Activated naive CD4-positive, alpha-beta T cell treated with anti-CD3 and anti-CD28 coated beads, Interleukin-2, amount 10 ng/mL, durations not matched to agents 7 days and 5 days (primary cell): ENCODE measurements around the gene ZNF365.

Source experiments
- CTCF ChIA-PET: fragments of 350-600 bp; sonication (Branson Sonifier 250); formaldehyde crosslinking; loops from one replicate; lab custom pipeline; 2021; ENCODE audit warnings: antibody characterized with exemption; lab: Charles Lee
- DNase-seq: peaks from one replicate; pipeline ENCODE4 v3.0.0-alpha.2; 2020
- H3K27ac Mint-ChIP-seq: one replicate; pipeline ENCODE4 v1.8.0; 2021; ENCODE audit warnings: mild to moderate bottlenecking, moderate library complexity, mixed read lengths
- H3K27me3 Mint-ChIP-seq: one replicate; pipeline ENCODE4 v1.8.0; 2021; ENCODE audit warnings: mild to moderate bottlenecking, mixed read lengths
- H3K36me3 Mint-ChIP-seq: one replicate; pipeline ENCODE4 v1.8.0; 2021; ENCODE audit warnings: mixed read lengths
- H3K4me1 Mint-ChIP-seq: one replicate; pipeline ENCODE4 v1.8.0; 2021; ENCODE audit warnings: mixed read lengths
- H3K4me3 Mint-ChIP-seq: one replicate; pipeline ENCODE4 v1.8.0; 2021; ENCODE audit warnings: mild to moderate bottlenecking, moderate library complexity, mixed read lengths
- H3K9me3 Mint-ChIP-seq: one replicate; pipeline ENCODE4 v1.8.0; 2021; ENCODE audit warnings: mixed read lengths

ZNF365 gene

DNA sequence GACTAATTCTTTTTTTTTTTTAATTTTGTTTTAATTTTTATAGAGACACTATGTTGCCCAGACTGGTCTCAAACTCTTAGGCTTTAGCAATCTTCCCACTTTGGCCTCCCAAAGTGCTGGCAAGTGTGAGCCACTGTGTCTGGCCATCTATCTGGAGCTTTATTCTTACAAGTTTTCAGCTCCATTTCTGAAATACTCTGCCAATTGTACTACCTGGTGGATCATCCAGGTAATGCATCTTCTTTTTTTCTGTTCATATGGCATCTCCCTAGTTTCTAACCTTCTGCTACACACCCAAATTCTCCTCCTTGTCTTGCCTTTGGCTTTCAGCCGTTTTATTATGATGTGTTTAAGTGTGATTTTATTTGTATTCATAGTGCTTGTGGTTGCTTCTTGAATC is 40.2 kb downstream of the ZNF365 start:
- no peak for DNase-seq
- H3K36me3 Mint-ChIP-seq: no peaks in the 10 kb centered on the region
- H3K4me3 Mint-ChIP-seq: no peak overlapping the region
- CTCF ChIA-PET: interaction anchor here (0.7 to 1.2 kb wide), 4 partner anchors 28 to 166 kb away, joined by 3 to 6 read pairs (median 4); no protein-coding TSS in a partner anchor
- no peaks in the 10 kb centered on the region for H3K4me1 Mint-ChIP-seq
- peaks cover 28% of the 10 kb centered on the region for H3K27me3 Mint-ChIP-seq
- no peak overlapping the region for H3K27ac Mint-ChIP-seq
- H3K9me3 Mint-ChIP-seq: peaks cover 10% of the 10 kb centered on the region

DNA sequence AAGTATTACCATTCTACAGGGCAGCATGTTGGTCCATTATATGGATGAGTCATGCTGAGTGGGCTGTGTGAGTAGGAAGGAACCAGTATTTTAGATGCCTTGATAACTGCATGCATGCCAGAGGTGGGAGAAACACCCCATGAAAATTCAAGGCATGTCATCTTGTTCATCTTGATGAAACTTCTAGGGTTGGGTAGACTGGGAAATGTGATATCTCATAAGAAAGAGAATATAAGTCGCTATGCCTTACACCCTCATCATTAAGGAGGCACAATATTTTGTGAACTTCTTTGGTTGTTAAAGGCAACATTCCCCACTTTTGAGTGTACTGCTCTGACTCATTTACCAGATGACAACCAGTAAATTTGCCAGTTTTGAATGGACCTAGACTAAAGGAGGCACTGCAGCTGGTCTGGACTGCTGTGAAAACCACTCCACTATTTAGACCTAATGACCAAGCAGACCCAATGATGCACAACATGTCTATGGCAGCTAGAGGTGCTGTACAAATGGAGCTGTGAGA is 48.0 kb downstream of the ZNF365 start:
- CTCF ChIA-PET: no interaction called here
- DNase-seq: no peak
- Mint-ChIP-seq H3K36me3 (no peaks in the 10 kb centered on the region), H3K9me3 (no peaks in the 10 kb centered on the region), H3K27ac (no peak overlapping the region), H3K27me3 (peaks cover 3% of the 10 kb centered on the region), H3K4me3 (no peak overlapping the region), H3K4me1 (no peaks in the 10 kb centered on the region)

DNA sequence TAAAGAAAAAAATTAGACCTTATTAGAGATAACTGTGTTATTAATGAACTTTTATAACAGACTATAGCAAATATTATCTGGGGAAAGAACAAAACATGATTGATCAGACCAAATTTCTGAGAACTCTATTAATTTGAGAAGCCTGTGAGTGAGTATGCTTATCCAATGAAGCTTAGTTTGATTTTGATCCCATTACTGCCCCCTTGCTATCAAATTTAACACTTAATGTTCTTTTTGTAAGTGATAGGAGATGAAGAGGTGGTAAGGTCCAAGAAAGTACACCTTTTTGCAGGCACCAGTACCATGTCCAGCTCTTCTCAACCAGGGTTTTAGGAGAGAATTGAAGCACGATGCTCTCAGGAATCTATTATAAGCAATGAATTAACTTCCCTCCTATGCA is 49.9 kb downstream of the ZNF365 start:
- no peaks in the 10 kb centered on the region for H3K4me1 Mint-ChIP-seq

DNA sequence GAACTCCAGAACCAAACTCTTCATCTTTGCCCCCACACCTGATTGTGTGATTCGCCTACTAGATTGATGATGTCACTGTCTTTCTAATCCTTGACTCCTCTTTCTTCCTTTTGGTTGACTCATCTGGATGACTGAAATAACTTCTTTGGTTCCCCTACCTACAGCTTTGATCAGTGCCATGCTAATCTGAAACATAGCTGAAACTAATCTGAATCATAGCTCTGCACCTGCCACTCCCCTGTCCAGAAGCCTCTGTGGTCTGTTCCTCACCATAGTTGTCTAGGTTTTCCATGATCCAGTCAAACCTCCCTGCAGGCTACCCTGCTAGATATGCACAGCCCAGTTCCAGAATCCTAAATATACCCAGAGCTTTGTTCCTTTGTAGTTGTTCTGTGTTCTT is 51.9 kb downstream of the ZNF365 start:
- CTCF ChIA-PET: interaction anchor here (0.8 kb wide), 1 partner anchor 14 kb away, joined by 3 read pairs; no protein-coding TSS in a partner anchor
- Mint-ChIP-seq H3K9me3 (peaks cover 4% of the 10 kb centered on the region), H3K36me3 (no peaks in the 10 kb centered on the region), H3K4me1 (no peaks in the 10 kb centered on the region), H3K27ac (no peak overlapping the region), H3K27me3 (no peaks in the 10 kb centered on the region), H3K4me3 (no peak overlapping the region)
- no peak for DNase-seq

More for the DNA sequence above, 49.9 kb downstream of the ZNF365 start:
- H3K36me3 Mint-ChIP-seq: no peaks in the 10 kb centered on the region
- H3K27ac Mint-ChIP-seq: no peak overlapping the region
- CTCF ChIA-PET: interaction anchor here (1.1 kb wide), 1 partner anchor 13 kb away, joined by 5 read pairs; no protein-coding TSS in a partner anchor
- no peak overlapping the region for H3K4me3 Mint-ChIP-seq
- no peak for DNase-seq
- H3K9me3 Mint-ChIP-seq: peaks cover 4% of the 10 kb centered on the region
- H3K27me3 Mint-ChIP-seq: no peaks in the 10 kb centered on the region

DNA sequence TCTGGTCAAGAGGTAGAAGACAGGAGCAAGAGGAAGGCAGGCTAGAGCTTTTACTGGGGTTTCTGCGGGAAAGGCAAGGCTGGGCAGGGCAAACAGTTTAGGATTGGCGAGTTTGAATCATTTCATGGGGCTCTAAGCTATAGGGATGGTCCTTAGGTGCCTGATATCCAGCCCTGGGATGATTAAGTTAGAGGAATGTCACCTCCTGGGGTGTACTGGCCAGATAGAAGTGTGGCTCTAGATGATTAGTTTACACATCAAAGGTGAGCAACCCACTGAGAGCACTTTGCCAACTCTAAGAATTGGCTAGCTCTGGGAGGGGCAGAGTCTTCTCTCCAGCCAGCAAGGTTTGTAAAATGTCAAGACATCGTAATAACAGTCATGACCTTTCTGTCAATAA is 52.4 kb downstream of the ZNF365 start:
- peaks cover 4% of the 10 kb centered on the region for H3K9me3 Mint-ChIP-seq
- H3K27ac Mint-ChIP-seq: no peak overlapping the region
- H3K4me3 Mint-ChIP-seq: no peak overlapping the region
- CTCF ChIA-PET: interaction anchor here (0.8 kb wide), 1 partner anchor 15 kb away, joined by 3 read pairs; no protein-coding TSS in a partner anchor
- H3K36me3 Mint-ChIP-seq: no peaks in the 10 kb centered on the region
- no peaks in the 10 kb centered on the region for H3K4me1 Mint-ChIP-seq
- no peaks in the 10 kb centered on the region for H3K27me3 Mint-ChIP-seq
- no peak for DNase-seq

DNA sequence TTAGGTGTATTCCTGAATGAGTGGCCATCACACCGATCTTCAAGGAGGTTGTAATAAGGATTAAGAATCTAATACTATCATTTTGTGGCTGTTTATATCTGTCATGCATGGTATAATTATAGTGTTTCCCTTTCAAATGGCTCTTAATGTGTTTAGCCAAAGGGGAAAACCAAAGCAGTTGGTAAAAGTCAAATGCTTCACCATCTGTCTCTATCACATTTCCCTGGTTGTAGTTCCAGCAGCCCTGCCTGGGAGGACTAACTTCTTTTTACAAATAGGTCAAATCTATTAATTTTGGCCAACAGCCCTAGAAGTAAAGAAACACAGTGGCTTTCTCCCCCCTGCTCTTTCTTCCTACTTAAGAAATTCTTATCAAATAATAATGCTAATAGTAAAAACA is 56.7 kb downstream of the ZNF365 start:
- H3K4me3 Mint-ChIP-seq: no peak overlapping the region
- CTCF ChIA-PET: no interaction called here
- peaks cover 10% of the 10 kb centered on the region for H3K4me1 Mint-ChIP-seq
- peaks cover 10% of the 10 kb centered on the region for H3K27me3 Mint-ChIP-seq
- DNase-seq: no peak
- H3K27ac Mint-ChIP-seq: no peak overlapping the region
- peaks cover 4% of the 10 kb centered on the region for H3K9me3 Mint-ChIP-seq
- H3K36me3 Mint-ChIP-seq: no peaks in the 10 kb centered on the region

DNA sequence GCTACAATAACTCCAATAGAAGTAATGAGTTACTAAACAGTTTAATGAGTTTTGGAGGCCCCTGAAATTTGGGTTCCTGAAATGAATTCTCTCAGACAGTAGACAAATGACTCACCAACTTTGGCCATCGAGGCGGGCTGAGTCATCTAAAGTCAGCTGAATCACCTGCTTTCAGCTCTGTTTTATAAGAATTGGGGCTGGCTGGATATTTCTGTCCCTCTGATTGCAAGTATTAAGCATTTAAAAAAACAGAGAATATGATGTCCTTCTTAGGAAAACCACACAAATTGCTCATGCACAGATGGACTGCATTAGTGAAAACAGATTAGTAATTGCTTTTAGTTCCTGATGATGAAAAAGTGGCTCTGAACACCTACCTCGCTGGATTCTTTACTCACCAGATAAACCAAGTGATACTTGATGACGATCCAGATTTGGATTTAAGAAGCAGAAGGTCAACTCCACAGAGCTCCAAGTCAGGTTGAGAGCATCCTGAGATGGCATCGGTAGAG is 59.1 kb downstream of the ZNF365 start:
- no peaks in the 10 kb centered on the region for H3K36me3 Mint-ChIP-seq
- peak; percentile 28 for DNase-seq
- peaks cover 10% of the 10 kb centered on the region for H3K4me1 Mint-ChIP-seq
- H3K4me3 Mint-ChIP-seq: no peak overlapping the region
- H3K27ac Mint-ChIP-seq: no peak overlapping the region
- H3K27me3 Mint-ChIP-seq: peaks cover 10% of the 10 kb centered on the region
- H3K9me3 Mint-ChIP-seq: peaks cover 3% of the 10 kb centered on the region
- CTCF ChIA-PET: interaction anchor here (0.7 kb wide), 1 partner anchor 1198 kb away, joined by 4 read pairs; no protein-coding TSS in a partner anchor

DNA sequence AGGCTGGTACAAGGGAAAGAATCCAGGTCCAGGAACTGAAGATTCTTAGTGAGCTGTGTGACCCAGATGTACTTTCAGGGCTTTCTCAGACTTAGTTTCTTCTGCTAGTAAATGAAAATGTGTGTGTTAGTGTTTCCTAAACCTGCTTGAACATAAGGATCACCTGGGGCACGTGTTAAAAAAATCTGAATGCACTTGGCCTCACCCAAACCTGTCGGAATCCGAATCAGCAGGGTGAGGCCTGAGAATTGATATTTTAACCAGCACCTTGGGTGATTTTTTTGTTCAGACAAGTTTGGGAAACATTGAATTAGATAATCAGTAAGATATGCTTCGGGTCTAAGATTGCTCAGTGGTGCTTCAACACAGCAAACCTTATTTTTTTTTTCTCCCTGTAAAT is 59.7 kb downstream of the ZNF365 start:
- Mint-ChIP-seq H3K9me3 (no peaks in the 10 kb centered on the region), H3K4me3 (no peak overlapping the region), H3K27me3 (peaks cover 10% of the 10 kb centered on the region), H3K36me3 (no peaks in the 10 kb centered on the region), H3K27ac (no peak overlapping the region), H3K4me1 (peaks cover 10% of the 10 kb centered on the region)
- no peak for DNase-seq
- CTCF ChIA-PET: no interaction called here

DNA sequence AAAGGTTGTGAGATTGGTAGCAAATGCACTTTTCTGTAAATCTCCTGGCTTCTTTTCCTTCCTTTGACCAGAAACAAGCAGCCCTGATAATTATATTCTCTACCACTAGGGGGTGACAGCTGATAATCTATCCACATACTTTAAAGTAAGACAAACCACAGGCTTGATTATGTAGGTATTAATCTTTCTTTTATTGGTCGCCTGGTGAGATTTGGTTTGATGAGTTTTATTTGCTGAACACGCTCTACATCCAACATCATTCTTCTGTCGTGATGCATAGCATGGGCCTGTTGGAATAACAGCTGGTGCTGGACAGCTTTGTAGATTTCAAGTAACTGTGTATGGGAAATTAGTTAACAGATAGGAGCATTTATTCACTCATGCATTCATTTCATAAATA is 63.5 kb downstream of the ZNF365 start:
- no peak overlapping the region for H3K27ac Mint-ChIP-seq
- no peak for DNase-seq
- H3K27me3 Mint-ChIP-seq: peaks cover 11% of the 10 kb centered on the region
- H3K4me3 Mint-ChIP-seq: no peak overlapping the region
- H3K9me3 Mint-ChIP-seq: no peaks in the 10 kb centered on the region
- H3K4me1 Mint-ChIP-seq: peaks cover 10% of the 10 kb centered on the region
- H3K36me3 Mint-ChIP-seq: no peaks in the 10 kb centered on the region
- CTCF ChIA-PET: interaction anchor here (0.7 to 2.3 kb wide), 19 partner anchors 9 to 1282 kb away, joined by 3 to 13 read pairs (median 3); no protein-coding TSS in a partner anchor

DNA sequence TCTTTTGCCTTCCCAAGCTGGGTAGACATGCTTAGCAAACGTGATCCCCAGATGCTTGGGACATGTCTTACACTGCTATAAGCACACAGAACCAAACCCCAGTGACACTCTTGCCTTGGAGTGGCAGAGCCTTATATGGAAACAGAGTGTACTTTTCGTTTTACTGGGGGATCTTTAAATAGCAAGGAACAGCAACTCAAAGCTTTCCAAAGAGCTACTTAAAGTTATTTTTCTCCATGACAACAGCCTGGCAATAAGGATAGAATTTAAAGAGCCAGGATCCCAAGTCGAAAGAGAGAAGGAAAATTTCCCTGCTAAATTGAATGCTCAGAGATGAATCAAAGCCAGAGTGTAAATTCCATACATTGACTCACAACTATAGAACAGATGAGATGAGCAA is 67.8 kb downstream of the ZNF365 start:
- peaks cover 7% of the 10 kb centered on the region for H3K27me3 Mint-ChIP-seq
- H3K4me1 Mint-ChIP-seq: no peaks in the 10 kb centered on the region
- DNase-seq: no peak
- CTCF ChIA-PET: no interaction called here
- H3K27ac Mint-ChIP-seq: no peak overlapping the region
- H3K9me3 Mint-ChIP-seq: no peaks in the 10 kb centered on the region
- no peaks in the 10 kb centered on the region for H3K36me3 Mint-ChIP-seq
- H3K4me3 Mint-ChIP-seq: no peak overlapping the region

DNA sequence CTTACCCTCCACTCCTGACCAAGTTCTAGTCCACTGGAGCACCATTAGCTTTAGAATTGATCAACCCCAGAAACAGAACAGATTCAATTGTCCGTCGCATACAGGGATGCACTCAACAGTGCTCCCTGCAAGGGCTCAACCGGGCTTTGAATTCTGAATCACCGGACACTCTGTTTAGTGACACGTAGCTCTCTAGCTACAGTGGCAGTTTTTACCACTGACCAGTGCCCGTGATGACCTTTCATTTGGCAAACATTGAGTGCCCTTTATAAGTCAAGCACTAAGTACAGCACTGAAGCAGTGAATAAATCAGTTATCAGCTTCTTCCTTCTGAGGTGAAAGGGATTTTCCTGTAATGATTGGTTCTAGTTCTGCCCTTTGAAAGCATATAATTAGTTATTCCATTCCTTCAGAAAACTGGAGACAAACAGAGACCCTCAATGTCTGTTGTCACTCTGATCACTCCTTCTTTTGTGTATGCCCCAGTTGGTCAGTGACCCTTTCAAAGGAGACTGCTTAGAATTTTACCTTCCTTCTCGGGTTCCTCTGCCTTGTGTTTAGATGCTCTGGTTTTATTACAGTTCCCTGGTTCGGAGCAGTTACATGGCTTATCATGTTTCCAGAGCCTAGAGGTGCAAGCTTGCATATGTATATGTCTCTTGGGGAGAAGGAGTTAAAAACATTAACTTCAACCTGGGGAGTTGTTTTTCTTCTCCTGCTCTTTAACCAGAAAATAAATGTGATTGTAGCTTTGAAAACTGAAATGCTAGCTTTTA is 68.9 kb downstream of the ZNF365 start:
- H3K27me3 Mint-ChIP-seq: peaks cover 8% of the 10 kb centered on the region
- H3K36me3 Mint-ChIP-seq: no peaks in the 10 kb centered on the region
- H3K4me3 Mint-ChIP-seq: no peak overlapping the region
- H3K9me3 Mint-ChIP-seq: no peaks in the 10 kb centered on the region
- CTCF ChIA-PET: no interaction called here
- no peaks in the 10 kb centered on the region for H3K4me1 Mint-ChIP-seq
- H3K27ac Mint-ChIP-seq: no peak overlapping the region
- no peak for DNase-seq

DNA sequence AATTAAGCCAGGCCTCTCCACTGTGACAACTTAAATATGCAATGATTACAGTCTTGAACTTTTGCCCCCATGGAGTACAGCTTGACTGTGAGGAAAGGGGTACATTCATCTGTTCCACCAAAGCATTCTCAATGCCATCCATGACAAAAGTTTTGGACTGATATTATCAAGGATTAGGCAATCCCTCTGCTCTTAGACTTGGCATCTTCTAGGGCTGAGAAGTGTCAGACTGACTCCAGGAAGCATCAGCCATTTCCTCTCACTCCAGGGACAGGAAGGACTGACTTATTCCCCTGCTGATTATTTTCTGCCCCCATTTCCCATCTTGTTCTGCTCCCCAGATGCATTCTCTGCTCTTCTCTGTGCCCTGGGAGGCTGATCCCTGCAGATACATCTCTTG is 69.7 kb downstream of the ZNF365 start:
- CTCF ChIA-PET: no interaction called here
- Mint-ChIP-seq H3K27me3 (peaks cover 11% of the 10 kb centered on the region), H3K4me3 (no peak overlapping the region), H3K4me1 (no peaks in the 10 kb centered on the region), H3K36me3 (no peaks in the 10 kb centered on the region), H3K27ac (no peak overlapping the region), H3K9me3 (no peaks in the 10 kb centered on the region)
- no peak for DNase-seq

DNA sequence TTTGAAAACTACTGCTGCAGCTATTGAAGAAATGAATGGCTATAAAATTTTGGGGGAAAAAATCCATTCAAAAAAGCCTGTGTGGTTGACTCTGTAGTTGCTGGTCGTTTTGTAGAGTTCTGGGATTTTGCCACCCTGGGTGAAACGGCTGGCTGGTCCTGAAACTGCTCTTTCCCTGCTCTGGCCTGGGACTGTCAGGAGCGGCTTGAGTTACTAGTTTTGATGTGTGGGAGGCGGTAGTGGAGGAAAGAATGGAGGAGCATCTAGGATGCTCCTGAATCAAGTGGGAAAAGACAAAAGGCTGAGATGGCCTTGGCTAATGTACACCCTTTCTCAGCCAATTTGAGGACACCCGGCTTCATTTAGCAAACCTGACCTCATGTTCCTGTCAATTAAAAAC is 72.5 kb downstream of the ZNF365 start:
- Mint-ChIP-seq H3K27ac (no peak overlapping the region), H3K4me1 (no peaks in the 10 kb centered on the region), H3K36me3 (no peaks in the 10 kb centered on the region), H3K9me3 (no peaks in the 10 kb centered on the region), H3K27me3 (peaks cover 18% of the 10 kb centered on the region), H3K4me3 (no peak overlapping the region)
- CTCF ChIA-PET: no interaction called here
- no peak for DNase-seq

DNA sequence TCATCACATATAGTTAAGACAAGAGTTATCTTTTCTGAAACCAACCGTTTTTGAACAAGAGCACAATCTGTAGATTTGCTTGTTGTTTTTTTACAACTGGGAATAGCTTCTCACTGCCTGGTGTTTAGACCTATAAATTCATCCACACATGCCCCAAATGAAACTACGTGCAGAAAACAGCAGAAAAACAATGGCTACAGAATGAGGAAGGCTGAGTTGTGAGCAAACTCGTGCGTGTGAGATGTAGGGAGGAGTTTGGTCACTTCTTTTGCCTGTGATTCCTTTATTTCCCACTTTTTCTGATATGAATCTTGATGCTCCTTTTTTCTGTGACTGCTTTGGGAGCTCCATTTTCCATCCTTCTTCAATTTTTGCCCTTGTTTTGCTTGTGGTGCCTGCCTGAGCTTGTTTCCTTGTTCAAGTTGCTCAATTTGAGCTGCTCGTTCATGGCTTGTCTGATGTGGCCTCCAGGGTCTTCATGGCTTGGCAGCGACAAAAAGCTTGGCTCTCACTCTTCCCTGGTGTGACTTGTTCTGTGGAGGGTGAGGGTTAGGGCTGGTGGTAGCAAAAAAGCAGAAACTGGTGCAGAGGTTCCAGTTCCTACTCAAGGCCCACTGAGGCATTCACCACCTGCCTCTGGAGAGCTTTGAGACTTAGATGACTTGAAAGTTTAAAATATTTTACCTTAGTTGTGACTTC is 76.9 kb downstream of the ZNF365 start:
- no peak overlapping the region for H3K27ac Mint-ChIP-seq
- DNase-seq: no peak
- H3K9me3 Mint-ChIP-seq: no peaks in the 10 kb centered on the region
- CTCF ChIA-PET: interaction anchor here (0.8 kb wide), 1 partner anchor 11 kb away, joined by 4 read pairs; no protein-coding TSS in a partner anchor
- peaks cover 17% of the 10 kb centered on the region for H3K27me3 Mint-ChIP-seq
- H3K36me3 Mint-ChIP-seq: no peaks in the 10 kb centered on the region
- no peak overlapping the region for H3K4me3 Mint-ChIP-seq
- H3K4me1 Mint-ChIP-seq: no peaks in the 10 kb centered on the region
